ENCODE results near the gene C6orf136.

The C6orf136 gene

GRCh38 chr6:30670760-30671527, 24.0 kb downstream of the C6orf136 start:
- H3K36me3 ChIP-seq (ENCODE audit: insufficient read depth, insufficient read length, low read length) = peaks cover 32% of the 10 kb centered on the region
- DNase-seq (ENCODE audit: low read depth, low spot score) = no peak
- H3K9me3 ChIP-seq (ENCODE audit: insufficient read depth, low read length) = no peaks in the 10 kb centered on the region
- TF ChIP-seq SUZ12 (IDR thresholded peaks at IDR 0.05; ENCODE audit: extremely low read depth, insufficient read depth, insufficient read length) (no peak), YY1 (IDR thresholded peaks at IDR 0.05; ENCODE audit: insufficient read depth, insufficient read length) (no peak), ZNF274 (IDR thresholded peaks at IDR 0.05; ENCODE audit: low read depth, low read length) (no peak)
- H3K4me3 ChIP-seq (ENCODE audit: insufficient read length, low read depth) = no peak overlapping the region
- H3K4me1 ChIP-seq (ENCODE audit: insufficient read depth, insufficient read length) = no peaks in the 10 kb centered on the region
- no peak overlapping the region for H3K9ac ChIP-seq (ENCODE audit: insufficient read length, low read depth)
- no peaks in the 10 kb centered on the region for H3K27me3 ChIP-seq (ENCODE audit: insufficient read depth, insufficient read length)

- peak; percentile 89 for DNase-seq (ENCODE audit: low read depth, low spot score)
- no peaks in the 10 kb centered on the region for H3K9me3 ChIP-seq (ENCODE audit: insufficient read depth, low read length)
- H3K4me1 ChIP-seq (ENCODE audit: insufficient read depth, insufficient read length) = no peaks in the 10 kb centered on the region
- H3K9ac ChIP-seq (ENCODE audit: insufficient read length, low read depth) = peak within 1 kb of the TSS; percentile 91
- peaks cover 40% of the 10 kb centered on the region for H3K36me3 ChIP-seq (ENCODE audit: insufficient read depth, insufficient read length, low read length)
- H3K4me3 ChIP-seq (ENCODE audit: insufficient read length, low read depth) = peak within 1 kb of the TSS; percentile 91
- TF ChIP-seq YY1 (IDR thresholded peaks at IDR 0.05; ENCODE audit: insufficient read depth, insufficient read length) (no peak), ZNF274 (IDR thresholded peaks at IDR 0.05; ENCODE audit: low read depth, low read length) (no peak)
- no peaks in the 10 kb centered on the region for H3K27me3 ChIP-seq (ENCODE audit: insufficient read depth, insufficient read length)
These were observed 25.7 kb downstream of the C6orf136 start, which contains the start of gene DHX16 for GRCh38 chr6:30672445-30673253. DHX16 (minus strand) TSS chr6:30673006; CDS start chr6:30672841, 165 bp downstream.

GRCh38 chr6:30676660-30677285, 29.8 kb downstream of the C6orf136 start:
- Histone ChIP-seq H3K9me3 (ENCODE audit: insufficient read depth, low read length) (no peaks in the 10 kb centered on the region), H3K4me1 (ENCODE audit: insufficient read depth, insufficient read length) (no peaks in the 10 kb centered on the region), H3K4me3 (ENCODE audit: insufficient read length, low read depth) (no peak overlapping the region), H3K9ac (ENCODE audit: insufficient read length, low read depth) (no peak overlapping the region), H3K27me3 (ENCODE audit: insufficient read depth, insufficient read length) (no peaks in the 10 kb centered on the region), H3K36me3 (ENCODE audit: insufficient read depth, insufficient read length, low read length) (peaks cover 36% of the 10 kb centered on the region)
- no peak for TF ChIP-seq ZNF274 (IDR thresholded peaks at IDR 0.05; ENCODE audit: low read depth, low read length)
- no peak for TF ChIP-seq YY1 (IDR thresholded peaks at IDR 0.05; ENCODE audit: insufficient read depth, insufficient read length)
- no peak for TF ChIP-seq SUZ12 (IDR thresholded peaks at IDR 0.05; ENCODE audit: extremely low read depth, insufficient read depth, insufficient read length)
- no peak for DNase-seq (ENCODE audit: low read depth, low spot score)

GRCh38 chr6:30678964-30679726, 32.2 kb downstream of the C6orf136 start:
- peaks cover 10% of the 10 kb centered on the region for H3K4me1 ChIP-seq (ENCODE audit: insufficient read depth, insufficient read length)
- no peak for DNase-seq (ENCODE audit: low read depth, low spot score)
- TF ChIP-seq YY1 (IDR thresholded peaks at IDR 0.05; ENCODE audit: insufficient read depth, insufficient read length) = no peak
- no peak for TF ChIP-seq ZNF274 (IDR thresholded peaks at IDR 0.05; ENCODE audit: low read depth, low read length)
- no peak for TF ChIP-seq SUZ12 (IDR thresholded peaks at IDR 0.05; ENCODE audit: extremely low read depth, insufficient read depth, insufficient read length)
- peaks cover 44% of the 10 kb centered on the region for H3K36me3 ChIP-seq (ENCODE audit: insufficient read depth, insufficient read length, low read length)
- no peaks in the 10 kb centered on the region for H3K9me3 ChIP-seq (ENCODE audit: insufficient read depth, low read length)
- H3K9ac ChIP-seq (ENCODE audit: insufficient read length, low read depth) = peak overlapping the region; percentile 36
- no peaks in the 10 kb centered on the region for H3K27me3 ChIP-seq (ENCODE audit: insufficient read depth, insufficient read length)
- no peak overlapping the region for H3K4me3 ChIP-seq (ENCODE audit: insufficient read length, low read depth)

GRCh38 chr6:30679765-30680535, 33.0 kb downstream of the C6orf136 start:
- no peaks in the 10 kb centered on the region for H3K27me3 ChIP-seq (ENCODE audit: insufficient read depth, insufficient read length)
- TF ChIP-seq ZNF274 (IDR thresholded peaks at IDR 0.05; ENCODE audit: low read depth, low read length) = no peak
- no peak for TF ChIP-seq YY1 (IDR thresholded peaks at IDR 0.05; ENCODE audit: insufficient read depth, insufficient read length)
- no peak for TF ChIP-seq SUZ12 (IDR thresholded peaks at IDR 0.05; ENCODE audit: extremely low read depth, insufficient read depth, insufficient read length)
- H3K36me3 ChIP-seq (ENCODE audit: insufficient read depth, insufficient read length, low read length) = peaks cover 45% of the 10 kb centered on the region
- no peaks in the 10 kb centered on the region for H3K9me3 ChIP-seq (ENCODE audit: insufficient read depth, low read length)
- H3K4me1 ChIP-seq (ENCODE audit: insufficient read depth, insufficient read length) = peaks cover 12% of the 10 kb centered on the region
- no peak overlapping the region for H3K4me3 ChIP-seq (ENCODE audit: insufficient read length, low read depth)
- no peak for DNase-seq (ENCODE audit: low read depth, low spot score)
- no peak overlapping the region for H3K9ac ChIP-seq (ENCODE audit: insufficient read length, low read depth)

GRCh38 chr6:30681766-30682142, 34.8 kb downstream of the C6orf136 start:
- no peaks in the 10 kb centered on the region for H3K9me3 ChIP-seq (ENCODE audit: insufficient read depth, low read length)
- no peaks in the 10 kb centered on the region for H3K27me3 ChIP-seq (ENCODE audit: insufficient read depth, insufficient read length)
- H3K4me3 ChIP-seq (ENCODE audit: insufficient read length, low read depth) = no peak overlapping the region
- no peak for DNase-seq (ENCODE audit: low read depth, low spot score)
- TF ChIP-seq ZNF274 (IDR thresholded peaks at IDR 0.05; ENCODE audit: low read depth, low read length) = no peak
- TF ChIP-seq YY1 (IDR thresholded peaks at IDR 0.05; ENCODE audit: insufficient read depth, insufficient read length) = no peak
- TF ChIP-seq SUZ12 (IDR thresholded peaks at IDR 0.05; ENCODE audit: extremely low read depth, insufficient read depth, insufficient read length) = no peak
- H3K36me3 ChIP-seq (ENCODE audit: insufficient read depth, insufficient read length, low read length) = peaks cover 46% of the 10 kb centered on the region
- H3K9ac ChIP-seq (ENCODE audit: insufficient read length, low read depth) = no peak overlapping the region
- peaks cover 12% of the 10 kb centered on the region for H3K4me1 ChIP-seq (ENCODE audit: insufficient read depth, insufficient read length)
